Activated CD4-positive, alpha-beta T cell treated with anti-CD3 and anti-CD28 coated beads, Interleukin-2, amount 50 U/mL, for 48 hours (primary cell): ENCODE measurements around the gene ITGA1.

Experiments used
- DNase-seq, 2 experiments: peaks; one replicate each; pipeline ENCODE4 v3.0.0-alpha.2; 2020

ITGA1 gene

DNA sequence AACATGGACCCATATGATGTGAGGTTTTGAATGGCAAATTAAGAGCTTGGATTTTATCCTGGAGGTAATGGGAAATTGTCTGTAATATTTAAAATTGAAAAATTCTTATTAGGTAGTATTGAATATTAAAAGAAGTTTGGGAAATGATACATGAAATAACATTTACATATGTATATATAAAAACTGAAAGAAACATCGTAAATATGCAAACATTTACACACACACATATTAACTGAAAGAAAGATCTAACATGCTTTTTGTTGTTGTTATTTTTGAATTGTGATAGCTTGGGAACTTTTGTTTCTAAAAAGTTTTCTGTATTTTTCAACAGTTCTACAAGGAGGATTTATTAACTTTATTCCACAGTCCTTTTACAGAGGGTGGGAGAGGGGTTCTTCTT, 118.6 kb downstream of the ITGA1 start:
- DNase-seq: no peak

DNA sequence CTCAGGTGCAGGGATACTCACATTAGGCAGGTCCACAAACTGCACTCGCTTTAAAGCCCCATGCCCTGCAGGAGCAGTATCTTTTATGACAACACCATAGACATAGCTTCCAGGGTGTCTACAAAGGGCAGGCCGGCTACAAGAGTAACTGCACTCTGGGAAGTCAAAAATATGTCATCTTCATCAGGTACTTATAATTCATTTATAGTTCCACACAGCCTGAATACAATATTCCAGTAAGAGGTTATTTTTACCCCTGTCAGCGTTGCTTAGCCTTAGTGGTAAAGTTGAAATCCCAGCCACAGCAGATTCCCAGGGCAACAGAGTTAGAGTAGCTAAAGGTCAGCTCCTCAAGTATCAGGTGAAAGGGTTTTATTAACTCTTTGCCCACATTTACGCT, 119.1 kb downstream of the ITGA1 start:
- DNase-seq: no peak

DNA sequence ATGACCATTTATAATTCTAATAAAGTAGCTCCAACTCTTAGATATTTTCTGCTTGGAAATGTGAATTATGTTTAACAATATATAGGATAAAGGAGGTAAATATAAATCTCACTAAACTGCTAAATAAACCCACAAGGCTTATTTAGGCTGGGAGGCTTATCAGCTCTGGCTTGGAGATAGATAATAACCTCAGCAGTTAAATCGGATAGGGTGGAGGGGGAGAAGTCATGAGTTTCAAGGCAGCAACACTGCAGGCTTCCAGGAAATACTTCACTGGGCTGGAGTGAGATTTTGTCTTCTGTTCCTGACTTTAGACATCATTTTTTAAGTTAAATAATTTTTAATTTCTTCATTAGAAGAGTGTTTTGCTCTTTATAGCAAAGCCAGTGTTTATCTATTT, 121.5 kb downstream of the ITGA1 start:
- no peak for DNase-seq

DNA sequence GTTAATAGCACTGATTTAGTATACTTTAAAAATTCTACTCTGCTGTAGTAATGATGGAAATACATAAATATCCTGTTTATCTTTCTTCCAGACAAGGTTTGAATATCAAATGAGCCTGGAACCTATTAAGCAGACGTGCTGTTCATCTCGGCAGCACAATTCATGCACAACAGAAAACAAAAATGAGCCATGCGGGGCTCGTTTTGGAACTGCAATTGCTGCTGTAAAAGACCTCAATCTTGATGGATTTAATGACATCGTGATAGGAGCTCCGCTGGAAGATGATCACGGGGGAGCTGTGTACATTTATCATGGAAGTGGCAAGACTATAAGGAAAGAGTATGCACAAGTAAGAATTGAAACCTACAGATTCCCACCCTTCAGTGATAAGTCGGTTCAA, 122.4 kb downstream of the ITGA1 start:
- no peak for DNase-seq

DNA sequence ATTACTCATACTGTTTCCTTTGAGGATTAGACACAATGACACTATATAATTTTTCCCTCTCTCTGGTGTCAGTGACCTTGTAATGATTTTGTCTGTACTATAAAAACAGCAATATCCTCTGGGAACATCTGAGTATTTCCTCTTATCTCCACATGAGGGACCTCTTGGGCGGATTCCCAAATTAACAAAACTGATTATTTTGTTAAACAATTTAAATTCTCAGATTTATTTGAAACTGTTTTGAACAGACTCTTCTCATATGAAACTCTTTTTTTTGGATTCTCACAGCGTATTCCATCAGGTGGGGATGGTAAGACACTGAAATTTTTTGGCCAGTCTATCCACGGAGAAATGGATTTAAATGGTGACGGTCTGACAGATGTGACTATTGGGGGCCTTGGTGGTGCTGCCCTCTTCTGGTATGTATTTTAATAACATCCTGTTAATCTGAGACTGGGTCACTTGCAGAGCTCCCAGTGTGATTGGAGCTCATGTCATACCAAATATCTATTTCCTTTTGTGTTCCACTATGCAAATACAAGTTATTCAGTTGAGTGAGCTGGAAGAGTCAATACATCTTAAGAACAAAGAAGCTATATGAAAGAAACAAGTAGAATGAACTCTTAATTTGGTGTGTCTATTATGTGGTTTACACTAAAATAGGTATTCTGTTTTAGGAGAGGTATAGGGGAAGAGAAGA, 127.6 kb downstream of the ITGA1 start:
- DNase-seq: peak; percentile 29 to 41

DNA sequence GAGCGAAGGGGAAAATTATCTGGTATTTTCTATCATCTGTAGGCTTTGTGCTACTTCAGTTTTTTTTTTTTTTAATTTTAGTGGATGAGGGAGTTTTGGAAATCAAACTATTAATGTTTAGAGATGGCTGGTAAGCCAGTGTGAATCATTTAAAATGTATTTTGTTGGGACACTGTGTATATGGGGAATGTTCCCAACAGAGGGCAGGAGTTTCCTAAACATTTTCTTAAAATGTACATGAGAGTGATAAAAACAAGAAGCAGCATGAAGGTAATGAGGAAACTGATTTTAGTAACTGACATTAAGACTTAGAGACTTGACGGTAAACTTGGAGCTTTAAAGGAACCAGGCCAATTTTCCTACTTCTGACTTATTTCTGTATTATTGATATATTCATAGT, 133.2 kb downstream of the ITGA1 start:
- DNase-seq: no peak

DNA sequence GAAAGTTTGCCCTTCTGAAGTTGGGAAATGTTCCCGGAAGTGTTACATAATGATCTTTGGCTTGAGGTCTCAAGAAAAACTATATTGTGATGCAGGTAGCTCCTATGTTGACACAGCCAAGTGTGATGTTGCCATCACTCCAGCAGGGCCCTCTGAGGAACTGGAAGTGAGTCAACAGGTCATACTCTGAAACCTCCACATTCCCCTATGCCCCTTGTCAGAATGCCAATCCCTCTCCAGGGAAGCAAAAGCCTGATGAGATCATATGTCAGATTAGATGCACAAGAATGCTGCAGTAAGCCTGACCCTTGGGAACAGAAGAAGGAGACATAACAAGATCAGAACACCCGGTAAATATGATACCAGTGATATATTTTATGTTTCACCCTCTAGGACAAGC, 134.7 kb downstream of the ITGA1 start:
- no peak for DNase-seq

DNA sequence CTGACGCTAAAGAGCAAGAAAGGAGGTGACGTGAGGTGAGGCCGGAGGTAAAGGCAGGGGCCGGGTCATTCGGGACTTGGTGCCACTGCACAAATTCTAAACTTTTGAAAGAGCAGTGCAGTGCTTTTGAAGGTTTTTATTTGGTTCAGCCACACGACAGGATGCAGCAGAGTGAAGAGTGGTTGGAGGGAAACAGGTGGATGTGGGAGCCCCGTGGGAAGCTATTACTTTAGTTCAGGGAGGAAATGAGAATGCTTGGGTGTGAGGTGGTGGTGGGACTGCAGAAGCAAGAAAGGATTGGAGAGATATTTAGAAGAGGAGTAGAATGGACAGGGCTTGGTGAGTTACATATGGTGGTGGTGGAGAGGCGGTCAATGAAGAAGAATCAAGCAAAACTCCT, 136.7 kb downstream of the ITGA1 start:
- DNase-seq: no peak

DNA sequence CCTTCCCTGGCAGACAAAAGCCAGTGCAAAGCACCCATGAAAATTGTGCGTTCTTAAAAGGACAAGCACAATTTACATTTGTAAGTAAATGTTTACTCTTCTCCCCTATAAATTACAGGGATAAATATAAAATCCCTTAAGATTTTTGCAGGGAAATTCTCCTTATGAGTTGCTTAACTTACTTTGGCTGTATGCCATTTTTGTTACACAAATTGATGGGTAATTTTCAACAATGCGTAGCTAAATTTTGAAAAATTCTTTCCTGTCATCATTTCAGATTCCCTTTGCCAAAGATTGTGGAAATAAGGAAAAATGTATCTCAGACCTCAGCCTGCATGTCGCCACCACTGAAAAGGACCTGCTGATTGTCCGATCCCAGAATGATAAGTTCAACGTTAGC, 137.3 kb downstream of the ITGA1 start:
- no peak for DNase-seq

DNA sequence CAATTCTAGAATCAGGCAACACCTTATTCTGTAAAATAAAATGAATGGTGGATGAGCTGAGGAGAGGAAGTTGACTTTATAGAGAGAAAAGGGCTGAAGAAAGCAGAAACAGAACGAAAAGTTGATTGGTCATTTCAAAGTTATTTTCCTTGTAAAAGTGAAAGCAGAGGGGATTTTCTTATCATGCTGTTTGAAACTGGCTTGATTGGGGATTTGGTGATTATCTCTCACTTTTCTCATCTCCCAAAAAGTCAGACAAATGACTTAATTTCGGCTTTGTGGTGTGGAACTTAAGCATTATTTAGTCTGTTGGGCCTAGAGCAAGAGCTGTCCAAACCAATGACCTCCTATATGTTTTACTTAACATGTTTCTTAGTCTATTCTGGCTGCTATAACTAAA, 141.0 kb downstream of the ITGA1 start:
- no peak for DNase-seq

DNA sequence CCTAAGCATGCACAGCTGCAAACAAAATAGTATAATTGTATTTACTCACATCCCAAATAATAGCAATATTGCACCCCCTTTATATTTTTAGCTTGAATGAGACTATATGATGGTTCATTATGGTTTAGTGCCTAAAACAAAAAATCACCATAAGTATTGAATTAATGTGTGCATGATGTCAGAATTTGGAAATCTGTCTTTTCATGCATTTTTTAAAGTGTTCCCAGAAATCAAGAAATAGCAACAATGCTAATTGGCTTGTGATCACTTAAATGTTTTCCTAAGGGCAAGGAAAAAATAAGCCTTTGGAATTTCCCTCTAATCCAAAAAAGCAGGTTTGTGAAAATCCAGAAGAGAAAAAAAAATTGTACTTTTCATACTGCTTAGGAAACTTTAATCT, 150.5 kb downstream of the ITGA1 start:
- DNase-seq: no peak

DNA sequence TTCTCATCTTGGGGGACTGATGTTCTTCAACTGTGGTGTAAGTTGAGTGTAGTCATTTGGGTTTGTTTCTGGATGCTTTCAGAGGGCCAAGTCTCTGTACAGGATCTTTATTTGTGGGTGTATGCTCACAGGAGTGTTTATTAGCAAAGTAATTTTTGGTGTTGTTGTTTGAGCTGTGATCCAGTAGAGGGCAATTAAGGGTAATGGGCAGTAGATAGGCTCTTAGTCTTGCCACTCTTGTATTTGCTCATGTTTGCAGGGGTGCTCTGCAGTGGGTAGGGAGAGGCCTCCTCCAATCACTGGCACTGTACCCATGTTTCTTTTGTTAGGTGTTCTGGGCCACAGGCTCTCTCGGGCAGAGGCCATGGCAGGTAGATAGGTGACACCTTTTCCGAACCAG, 155.6 kb downstream of the ITGA1 start:
- DNase-seq: no peak

DNA sequence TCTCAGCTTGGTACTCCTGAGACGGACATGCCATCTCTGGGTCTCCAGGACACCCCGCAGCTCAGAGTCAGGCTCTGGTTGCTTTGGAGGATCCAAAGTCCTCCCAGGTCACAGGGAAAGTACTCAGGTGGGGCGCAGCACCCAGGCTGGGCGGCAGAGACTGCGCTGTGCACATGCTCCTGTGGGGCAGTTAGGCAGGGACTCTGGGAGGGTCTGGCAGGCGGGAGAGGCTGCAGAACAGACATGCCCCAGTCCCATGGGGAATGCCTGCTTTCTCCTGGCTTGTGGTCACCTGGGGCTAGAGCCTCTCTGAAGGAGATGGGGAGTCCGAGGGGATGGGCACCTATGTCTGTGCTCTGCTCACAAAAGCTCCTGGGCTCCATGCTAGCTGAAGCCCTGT, 156.1 kb downstream of the ITGA1 start:
- DNase-seq: no peak

DNA sequence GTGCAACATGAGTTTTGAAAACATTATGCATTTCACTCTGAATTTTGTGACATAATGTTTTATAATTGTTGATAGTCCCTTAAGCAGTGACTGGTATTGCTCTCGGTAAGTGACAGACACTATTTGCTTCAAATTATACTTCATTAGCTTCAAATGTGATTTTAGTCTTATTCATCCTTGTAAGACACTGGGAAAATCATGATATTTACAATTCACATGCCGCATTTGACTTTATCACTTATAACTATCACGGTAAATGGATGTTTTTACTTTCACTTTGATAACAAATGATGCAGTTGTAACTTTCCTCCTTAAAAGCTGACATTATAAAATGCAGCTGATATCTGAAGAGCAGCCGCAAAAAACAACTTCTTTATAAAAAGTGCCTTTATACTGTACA, 157.3 kb downstream of the ITGA1 start:
- DNase-seq: no peak

DNA sequence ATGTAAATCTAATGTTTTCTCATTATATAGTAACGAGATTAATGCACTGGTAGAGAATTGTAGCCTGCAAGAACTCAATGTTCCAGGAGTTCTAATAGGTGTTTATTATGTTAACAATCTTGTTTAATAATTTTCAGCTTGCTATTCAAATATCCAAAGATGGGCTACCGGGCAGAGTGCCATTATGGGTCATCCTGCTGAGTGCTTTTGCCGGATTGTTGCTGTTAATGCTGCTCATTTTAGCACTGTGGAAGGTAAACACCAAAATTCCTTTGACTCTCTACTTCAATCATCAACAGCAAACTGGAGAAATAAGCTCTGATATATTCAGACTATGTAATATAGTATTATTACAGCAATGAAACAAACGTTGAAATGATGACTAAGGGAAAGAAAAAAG, 159.5 kb downstream of the ITGA1 start:
- DNase-seq: no peak

DNA sequence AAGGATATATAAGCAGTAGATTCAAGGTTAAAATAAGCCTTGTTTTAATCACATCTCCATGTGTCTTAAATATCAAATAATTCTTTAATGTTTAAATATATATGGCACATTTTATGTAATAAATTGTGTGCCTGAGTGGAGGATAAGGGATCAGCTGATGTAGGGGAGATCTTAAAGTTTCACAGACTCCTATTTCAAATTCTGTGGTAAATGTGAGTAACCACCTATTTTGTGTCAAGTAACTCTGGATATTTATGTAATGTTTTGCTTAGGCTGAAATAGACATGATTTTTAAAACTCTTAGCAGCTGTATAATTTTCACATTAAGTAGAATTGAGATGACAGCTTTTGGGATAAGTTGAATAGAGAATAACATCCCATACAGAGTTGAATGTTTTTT, 160.1 kb downstream of the ITGA1 start:
- DNase-seq: no peak

DNA sequence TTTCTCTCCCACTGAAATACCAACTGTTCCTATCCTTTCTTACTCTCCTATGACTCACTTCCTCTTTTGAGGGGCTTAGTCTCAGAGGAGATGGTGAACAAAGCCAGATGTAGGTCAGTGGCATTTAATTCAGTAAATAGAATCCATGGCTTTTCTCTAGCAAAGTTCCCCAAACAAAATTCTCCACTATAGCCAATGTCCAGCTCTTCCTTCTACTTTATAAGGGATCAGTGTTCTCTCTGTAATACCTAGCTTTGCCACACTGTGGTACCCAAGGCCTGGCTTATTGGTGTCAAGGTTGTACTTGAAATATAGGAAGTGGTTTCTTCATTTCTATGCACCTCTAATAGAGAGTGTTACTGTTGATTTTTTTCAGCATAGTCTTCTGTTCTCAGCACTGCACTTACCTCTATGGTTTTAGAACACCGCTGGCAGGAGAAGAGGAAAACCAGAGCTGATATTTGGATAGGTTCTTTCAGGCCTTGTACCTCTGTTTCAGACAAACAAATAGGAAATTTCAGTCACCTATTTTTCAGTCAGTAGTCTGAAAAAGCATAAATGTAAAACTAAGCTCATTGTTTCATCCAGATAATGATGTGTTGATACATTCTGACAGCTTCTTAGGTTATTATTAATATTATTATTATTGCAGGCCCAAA, 160.8 kb downstream of the ITGA1 start:
- peak; percentile 52 to 68 for DNase-seq

DNA sequence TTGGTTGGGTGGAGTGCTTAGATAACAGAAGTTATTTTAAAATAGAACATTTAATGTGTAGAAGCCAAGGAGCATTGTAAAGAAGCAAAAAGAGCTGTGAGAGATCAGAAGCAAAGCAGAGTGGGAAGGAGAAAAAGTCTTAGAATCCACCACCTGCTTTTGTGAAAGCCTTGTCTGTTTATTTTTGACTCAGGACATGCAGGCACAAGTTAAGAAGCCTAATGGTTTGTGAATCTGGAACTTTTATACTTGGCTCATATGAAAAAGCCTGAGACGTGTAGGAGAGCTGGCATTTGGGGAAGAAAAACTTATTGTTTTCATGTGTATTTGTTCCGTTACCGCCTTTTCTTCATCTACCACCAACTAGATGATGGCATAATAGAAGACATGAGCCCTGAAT, 163.0 kb downstream of the ITGA1 start:
- DNase-seq: no peak

DNA sequence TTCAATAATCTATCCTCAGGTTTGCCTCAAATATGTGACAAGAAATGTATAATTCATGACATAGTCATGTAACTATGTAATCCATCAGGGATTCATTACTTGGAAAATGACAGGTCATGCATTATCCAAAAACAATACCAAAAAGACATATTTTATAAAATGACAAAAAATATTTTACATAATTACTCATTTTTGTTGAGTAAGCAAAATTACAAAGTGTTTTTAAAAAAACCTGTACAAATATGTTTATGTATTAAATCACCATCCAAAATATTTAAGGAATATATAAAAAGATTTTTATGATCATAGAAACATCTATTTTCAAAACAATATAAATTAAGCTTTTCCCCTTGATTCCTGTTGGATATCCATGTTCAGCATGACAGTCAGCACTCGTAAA, 164.8 kb downstream of the ITGA1 start:
- no peak for DNase-seq

DNA sequence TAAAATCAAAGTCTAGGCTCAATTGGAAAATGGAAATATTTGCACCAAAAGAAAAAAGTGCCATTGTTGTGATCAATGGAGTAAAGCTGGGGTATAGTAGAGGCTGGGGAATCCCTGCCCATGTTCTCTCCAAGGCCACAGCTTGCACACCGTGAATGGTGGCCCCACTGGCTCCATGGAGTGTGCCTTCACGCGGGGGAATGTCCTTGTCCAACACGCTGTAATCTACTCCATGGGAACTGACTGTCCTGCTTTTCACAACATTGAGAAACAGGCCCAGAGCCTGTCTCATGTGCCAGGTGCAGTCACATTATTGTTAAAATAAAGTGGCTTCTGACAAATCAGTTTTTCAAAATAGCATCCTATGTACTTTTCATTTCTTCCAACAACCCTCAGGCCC, 168.3 kb downstream of the ITGA1 start:
- DNase-seq: no peak

DNA sequence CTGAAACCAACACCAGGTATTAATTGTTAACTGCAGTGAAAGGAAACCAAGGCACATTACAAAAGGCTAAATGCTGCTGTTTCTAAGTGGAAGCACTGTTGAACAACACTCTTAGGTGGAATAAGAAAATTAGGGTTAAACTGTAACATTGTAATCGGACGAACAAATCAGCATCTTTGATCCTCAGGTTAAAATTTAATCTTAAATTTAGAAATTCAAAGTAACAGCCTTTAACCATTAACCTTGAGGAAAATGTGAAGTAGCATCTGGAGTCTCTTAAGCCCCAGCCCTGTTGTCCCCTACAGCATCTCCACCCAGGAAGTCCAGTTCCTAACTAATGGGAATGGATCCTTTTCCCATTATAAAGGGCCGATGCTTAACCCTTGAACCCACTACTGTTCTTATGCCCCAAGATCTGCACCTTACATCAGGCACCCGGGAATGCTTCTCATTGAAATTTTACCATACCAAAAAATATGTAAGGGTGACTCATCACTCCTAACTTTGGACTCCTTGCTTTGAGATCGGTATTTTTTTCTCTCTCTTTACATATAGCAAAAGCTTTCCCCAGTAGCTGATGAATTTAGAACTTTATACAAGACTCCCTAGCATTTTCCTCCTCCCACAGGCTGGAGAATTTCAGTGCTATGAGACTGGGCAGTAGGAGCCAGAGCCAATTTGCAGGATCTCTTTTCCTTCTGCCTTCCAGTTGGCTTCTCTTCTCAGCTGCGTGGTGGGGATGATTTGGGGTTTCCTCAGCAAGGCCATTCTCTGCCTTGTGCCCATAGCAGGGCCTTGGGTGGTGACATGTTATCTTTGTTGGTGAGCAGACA, 169.4 kb downstream of the ITGA1 start:
- no peak for DNase-seq

DNA sequence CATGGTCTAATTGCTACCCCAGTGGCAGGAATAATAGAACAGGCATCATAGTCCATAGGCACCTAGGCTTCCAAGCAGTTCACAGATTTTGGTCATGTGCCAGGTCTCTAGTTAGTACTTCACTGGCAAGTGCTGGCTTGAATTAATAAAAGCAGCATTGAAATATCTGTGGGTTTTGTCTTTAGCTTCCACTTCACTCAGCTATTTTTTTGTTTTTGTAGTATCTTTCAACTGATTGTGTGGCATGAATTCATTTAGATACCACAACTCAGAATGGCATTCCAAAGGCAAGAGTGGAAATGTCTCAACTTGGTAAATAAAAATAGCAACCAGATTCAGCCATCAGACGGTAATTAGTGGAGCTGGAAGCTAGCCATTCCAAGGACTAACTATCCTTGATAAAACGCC, 173.6 kb downstream of the ITGA1 start:
- DNase-seq: no peak

DNA sequence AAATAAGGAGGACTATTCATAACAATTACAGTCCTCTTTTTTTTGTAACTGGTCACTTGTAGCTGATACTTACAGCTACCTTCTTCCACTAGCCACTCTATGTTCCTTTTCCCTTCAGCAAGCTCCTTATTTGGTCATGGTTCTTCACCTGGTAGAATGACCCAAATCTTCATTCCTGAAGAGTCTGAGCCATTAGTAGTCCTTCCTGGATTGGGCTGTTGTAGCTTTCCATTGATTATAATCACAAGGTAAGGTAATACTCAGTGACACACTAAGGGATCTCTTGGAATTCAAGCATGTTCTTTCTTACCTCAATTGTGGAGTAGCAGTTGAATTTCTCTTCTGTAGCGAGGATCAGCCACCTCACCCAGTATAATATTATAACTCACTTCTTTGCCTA, 175.9 kb downstream of the ITGA1 start:
- no peak for DNase-seq

DNA sequence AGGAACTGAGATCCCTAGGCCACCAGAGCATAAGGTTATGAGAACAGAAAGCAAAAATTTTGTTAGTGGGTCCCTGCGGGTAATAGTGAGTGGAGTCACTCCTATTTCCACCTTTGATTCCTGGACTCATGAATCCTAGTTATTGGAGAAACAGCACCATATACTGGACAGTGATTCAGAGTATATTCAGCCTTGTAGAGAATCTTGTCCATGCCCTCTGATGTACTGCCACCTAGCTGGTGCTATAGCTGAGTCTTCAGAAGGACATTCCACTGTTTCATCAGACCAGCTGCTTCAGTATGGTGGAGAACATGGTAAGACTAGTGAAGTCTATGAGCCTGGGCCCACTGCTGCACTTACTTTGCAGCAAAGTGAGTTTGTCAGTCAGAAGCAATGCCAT, 176.4 kb downstream of the ITGA1 start:
- DNase-seq: no peak
